ENCODE results near the gene AOAH. TPM values are rescaled to one million over a fixed set of nuclear protein-coding genes. Genes with fewer than 3 reads are reported as not detected.
"Not testable (repeated sequence)": the region's sequence is repeated elsewhere in the genome, so short reads cannot be mapped to it uniquely, and the experiment has no call there.

The AOAH gene
- total and polyA plus RNA-seq, 9 of the 15 experiments (the other 6 are each of a cell fraction or from before 2014, with no cell fraction given), result not detected

DNA sequence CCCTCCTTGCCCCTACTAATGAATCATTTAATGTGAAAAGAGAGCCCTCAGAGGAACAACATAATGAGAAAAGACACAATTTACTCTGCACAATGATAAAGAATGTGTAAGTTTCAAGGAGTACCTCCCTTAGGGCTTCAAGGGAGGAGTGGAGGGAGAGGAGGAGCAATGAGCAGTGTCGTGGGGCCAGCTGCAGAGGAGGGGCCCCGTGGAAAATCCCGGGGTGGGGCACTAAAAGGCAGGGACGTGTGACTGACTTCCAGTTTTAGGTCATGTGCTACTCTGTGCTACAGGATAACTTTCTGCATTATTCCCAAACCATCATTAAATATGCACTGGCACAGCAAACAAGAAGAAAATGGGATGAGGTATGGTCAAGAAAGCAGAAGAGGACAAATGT lies 226.5 kb downstream of the AOAH start:
- Histone ChIP-seq H3K79me2 (ENCODE audit: control insufficient read depth, insufficient read depth, low read length) (no peaks in the 10 kb centered on the region), H3K9me1 (ENCODE audit: control insufficient read depth, insufficient read depth, low read length) (no peaks in the 10 kb centered on the region), H3K9me3 (replicated peaks; ENCODE audit: control insufficient read depth, insufficient read depth, low read depth, low read length) (no peaks in the 10 kb centered on the region), H3K9ac (ENCODE audit: insufficient read depth in 1 of 2, low read depth in 2 of 2, low read length in 2 of 2) (no peak overlapping the region), H3K4me1 (replicated peaks in 1 of 2; ENCODE audit: control insufficient read depth in 2 of 2, insufficient read depth in 2 of 2, low read length in 2 of 2) (no peaks in the 10 kb centered on the region), H3K4me3 (no peak overlapping the region), H3K36me3 (ENCODE audit: control insufficient read depth, insufficient read depth, low read length) (no peaks in the 10 kb centered on the region), H4K20me1 (replicated peaks; ENCODE audit: control insufficient read depth, insufficient read depth, low read length) (no peaks in the 10 kb centered on the region), H3K27me3 (ENCODE audit: control insufficient read depth in 2 of 2, insufficient read depth in 2 of 2, low read length in 2 of 2) (peaks cover 0 to 9% of the 10 kb centered on the region in 2 experiments; a peak in 2 of 5 replicates), H3K4me2 (ENCODE audit: insufficient read depth, low read length) (no peak overlapping the region), H2AFZ (ENCODE audit: low read depth, low read length) (no peak overlapping the region), H3K27ac (ENCODE audit: extremely low read depth, low read depth, low read length) (no peak overlapping the region)
- DNase-seq (ENCODE audit: extremely low read depth in 1 of 4, low spot score in 3 of 4) (peak in 1 of 4 experiments; percentile 2), FAIRE-seq (no peak), ATAC-seq (no peak)
- intact Hi-C loops (cut with micrococcal nuclease) (no loop called here), in situ Hi-C loops (cut with MboI) (no loop called here)
- BruUV-seq (replicated peaks), result no TSS peak
- ChIA-PET CTCF (ENCODE audit: low intra/inter-chr PET ratio) (no interaction called here), POLR2A (interaction anchor here (0.5 to 2.0 kb wide), 2 partner anchors 7 to 700 kb away, joined by 5 read pairs; no protein-coding TSS in a partner anchor)
- no peak for TF ChIP-seq ZNF253 (CRISPR knock-in tag; conservative IDR thresholded peaks at IDR 0.05)
- no peak for TF ChIP-seq CREB1 (IDR thresholded peaks at IDR 0.05)
- no peak for TF ChIP-seq CREB1 (CRISPR knock-in tag; IDR thresholded peaks at IDR 0.05)
- TF ChIP-seq ZNF589 (CRISPR knock-in tag; IDR thresholded peaks at IDR 0.05; ENCODE audit: low read depth), result no peak
- whole genome bisulfite sequencing (ENCODE audit: insufficient coverage, low coverage, missing lambda C conversion rate), result 4% methylated on average over 4 of the region's 4 CpGs

DNA sequence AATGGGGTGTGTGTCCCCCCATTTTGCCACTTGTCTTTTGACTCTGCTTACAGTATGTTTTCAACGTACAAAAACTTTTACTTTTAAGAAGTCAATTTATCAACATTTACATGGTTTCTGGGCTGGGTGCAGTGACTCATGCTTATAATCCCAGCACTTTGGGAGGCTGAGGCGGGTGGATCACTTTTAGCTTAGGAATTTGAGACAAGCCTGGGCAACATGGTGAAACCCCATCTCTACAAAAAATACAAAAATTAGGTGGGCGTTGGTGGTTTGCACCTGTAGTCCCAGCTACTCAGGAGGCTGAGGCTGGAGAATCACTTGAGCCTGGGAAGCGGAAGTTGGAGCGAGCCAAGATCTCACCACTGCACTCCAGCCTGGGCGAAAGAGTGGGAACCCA lies 227.1 kb downstream of the AOAH start:
- H3K9me3 ChIP-seq (replicated peaks; ENCODE audit: control insufficient read depth, insufficient read depth, low read depth, low read length); H3K4me2 ChIP-seq (ENCODE audit: insufficient read depth, low read length); in situ Hi-C loops (cut with MboI); H3K79me2 ChIP-seq (ENCODE audit: control insufficient read depth, insufficient read depth, low read length); H3K4me3 ChIP-seq; H3K4me1 ChIP-seq (replicated peaks in 1 of 2; ENCODE audit: control insufficient read depth in 2 of 2, insufficient read depth in 2 of 2, low read length in 2 of 2); CTCF ChIA-PET (ENCODE audit: low intra/inter-chr PET ratio); H4K20me1 ChIP-seq (replicated peaks; ENCODE audit: control insufficient read depth, insufficient read depth, low read length); DNase-seq (ENCODE audit: extremely low read depth in 1 of 4, low spot score in 3 of 4); H3K9ac ChIP-seq (ENCODE audit: insufficient read depth in 1 of 2, low read depth in 2 of 2, low read length in 2 of 2); H3K36me3 ChIP-seq (ENCODE audit: control insufficient read depth, insufficient read depth, low read length); H3K27me3 ChIP-seq (ENCODE audit: control insufficient read depth in 2 of 2, insufficient read depth in 2 of 2, low read length in 2 of 2); intact Hi-C loops (cut with micrococcal nuclease); H3K9me1 ChIP-seq (ENCODE audit: control insufficient read depth, insufficient read depth, low read length); ATAC-seq; H2AFZ ChIP-seq (ENCODE audit: low read depth, low read length); FAIRE-seq; BruUV-seq (replicated peaks); H3K27ac ChIP-seq (ENCODE audit: extremely low read depth, low read depth, low read length): not testable (repeated sequence)
- POLR2A ChIA-PET, result interaction anchor here (0.7 kb wide), 1 partner anchor 11 kb away, joined by 3 read pairs; no protein-coding TSS in a partner anchor
- under 1% methylated on average over 6 of the region's 6 CpGs for WGBS (ENCODE audit: insufficient coverage, low coverage, missing lambda C conversion rate)
